HCT116 (cell line): ENCODE measurements around the gene PCDHGA1. TPM values are rescaled to one million over a fixed set of nuclear protein-coding genes. Genes with fewer than 3 reads are reported as not detected.

Source experiments
- ATAC-seq: fragments of 200-7000 bp; cut with Tn5 transposase; 2 replicates; pipeline ENCODE4 v1.9.1; 2020; ENCODE audit warnings: mild to moderate bottlenecking, moderate library complexity
- BruUV-seq: library from RNA; stranded (reverse); fragments of 400-500 nt; replicated peaks from 2 replicates; lab custom pipeline; 2021; lab: Mats Ljungman, UMichigan
- CTCF ChIA-PET: fragments of 300-600 bp; sonication (Branson Sonifier 250); formaldehyde crosslinking; loops from one replicate; lab custom pipeline; 2021; ENCODE audit warnings: antibody characterized with exemption; lab: Charles Lee
- POLR2A ChIA-PET: fragments of 300-600, 350-600 bp; sonication (Branson Sonifier 250); formaldehyde crosslinking; loops from one replicate; lab custom pipeline; 2021; ENCODE audit warnings: antibody characterized with exemption; lab: Charles Lee
- RAD21 ChIA-PET, 2 experiments: fragments of 300-600 bp; sonication (Branson Sonifier 250); formaldehyde crosslinking; loops; one replicate each; lab custom pipeline; 2023; ENCODE audit warnings: low total read pairs in 2 of 2; ENCODE audit not compliant: uncharacterized antibody in 2 of 2, unreplicated experiment in 2 of 2, low non-redundant PET in 1 of 2; lab: Charles Lee
- DNase-seq: peaks from one replicate; pipeline ENCODE4 v3.0.0-alpha.2; 2010; ENCODE audit warnings: low read depth, low spot score
- H2AFZ ChIP-seq: fragments of 200-600 bp; shearing (Covaris generic), sonication (generic); 2 replicates; pipeline ENCODE4 v1.6.1; 2017; ENCODE audit warnings: low read depth, mixed run types, mixed read lengths, antibody characterized with exemption, low read length; ENCODE audit not compliant: poor library complexity, severe bottlenecking
- H3K27ac ChIP-seq: 2 replicates; pipeline ENCODE4 v1.5.1; 2012; ENCODE audit warnings: low read depth, low read length
- H3K27me3 ChIP-seq: fragments of 200-600 bp; sonication (generic); 2 replicates; pipeline ENCODE4 v1.6.1; 2016; ENCODE audit warnings: mixed run types, low read length, mixed read lengths; ENCODE audit not compliant: insufficient read depth
- H3K36me3 ChIP-seq, 2 experiments: fragments of 200-500 bp in 1 of 2; fragments of 200-600 bp in 1 of 2; sonication (Bioruptor generic) in 1 of 2; sonication (generic) in 1 of 2; 2 replicates each; pipeline versions ENCODE4 v1.5.1 to v1.6.1; 2014 to 2016; ENCODE audit warnings: low read length in 2 of 2, inconsistent platforms in 1 of 2, mixed read lengths in 1 of 2, mixed run types in 1 of 2; ENCODE audit not compliant: insufficient read depth in 2 of 2, control insufficient read depth in 1 of 2
- H3K4me1 ChIP-seq, 2 experiments: fragments of 200-600 bp in 1 of 2; sonication (generic) in 1 of 2; 2 replicates each; pipeline versions ENCODE4 v1.5.1 to v1.6.1; 2012 to 2017; ENCODE audit warnings: low read length in 2 of 2, inconsistent platforms in 1 of 2, mild to moderate bottlenecking in 1 of 2, mixed read lengths in 1 of 2, mixed run types in 1 of 2, moderate library complexity in 1 of 2; ENCODE audit not compliant: insufficient read depth in 2 of 2, control insufficient read depth in 1 of 2
- H3K4me2 ChIP-seq: fragments of 200-600 bp; sonication (generic); 2 replicates; pipeline ENCODE4 v1.6.1; 2017; ENCODE audit warnings: mixed run types, low read length, mixed read lengths
- H3K4me3 ChIP-seq, 2 experiments: fragments of 200-600 bp in 1 of 2; sonication (generic) in 1 of 2; replicated peaks in 1 of 2; 2 replicates each; pipeline ENCODE4 v1.5.1; 2011 to 2016; ENCODE audit warnings: low read length in 2 of 2, control low read depth in 1 of 2, low read depth in 1 of 2, mild to moderate bottlenecking in 1 of 2, mixed read lengths in 1 of 2, mixed run types in 1 of 2
- H3K79me2 ChIP-seq: fragments of 200-600 bp; sonication (generic); 2 replicates; pipeline ENCODE4 v1.6.1; 2017; ENCODE audit warnings: mild to moderate bottlenecking, mixed run types, low read length, moderate library complexity, mixed read lengths; ENCODE audit not compliant: insufficient read depth
- H3K9ac ChIP-seq: fragments of 200-600 bp; sonication (generic); 2 replicates; pipeline ENCODE4 v1.6.1; 2016; ENCODE audit warnings: low read length, mixed read lengths
- H3K9me2 ChIP-seq: fragments of 200-600 bp; sonication (generic), shearing (Covaris generic); 2 replicates; pipeline ENCODE4 v1.6.1; 2017; ENCODE audit warnings: mixed run types, mild to moderate bottlenecking, moderate library complexity; ENCODE audit not compliant: insufficient read depth
- H3K9me3 ChIP-seq, 2 experiments: fragments of 200-500 bp in 1 of 2; fragments of 200-600 bp in 1 of 2; sonication (Bioruptor generic) in 1 of 2; sonication (generic) in 1 of 2; 2 replicates each; pipeline ENCODE4 v1.6.1; 2014 to 2017; ENCODE audit warnings: low read length in 2 of 2, mixed read lengths in 2 of 2, inconsistent platforms in 1 of 2, low read depth in 1 of 2, mild to moderate bottlenecking in 1 of 2, mixed run types in 1 of 2, moderate library complexity in 1 of 2; ENCODE audit not compliant: control insufficient read depth in 1 of 2, insufficient read depth in 1 of 2
- H4K20me1 ChIP-seq: fragments of 200-600 bp; sonication (generic), shearing (Covaris generic); 2 replicates; pipeline ENCODE4 v1.6.1; 2017; ENCODE audit warnings: mixed run types, mild to moderate bottlenecking, moderate library complexity; ENCODE audit not compliant: insufficient read depth
- CBX3 ChIP-seq: IDR thresholded peaks from 2 replicates; pipeline ENCODE4 v1.6.1; 2012; ENCODE audit warnings: low read depth
- RAD21 ChIP-seq: IDR thresholded peaks from 2 replicates; pipeline ENCODE4 v1.6.1; 2012; ENCODE audit warnings: low read depth, mild to moderate bottlenecking
- SIN3A ChIP-seq: IDR thresholded peaks from 2 replicates; pipeline ENCODE4 v1.6.1; 2012; ENCODE audit warnings: low read depth
- YY1 ChIP-seq: IDR thresholded peaks from 2 replicates; pipeline ENCODE4 v1.6.1; 2011; ENCODE audit warnings: low read length, low read depth, moderate library complexity, mild to moderate bottlenecking; ENCODE audit not compliant: insufficient replicate concordance; ENCODE audit errors: extremely low read depth
- ZNF274 ChIP-seq: fragments of 200-500 bp; sonication (Bioruptor generic); IDR thresholded peaks from 2 replicates; pipeline ENCODE4 v1.6.1; 2014; ENCODE audit warnings: mild to moderate bottlenecking, low read depth, low read length, inconsistent platforms
- intact Hi-C: fragments of 100-400 bp; cut with micrococcal nuclease; formaldehyde crosslinking; loops from 2 replicates; pipeline ENCODE4 v1.10.0; 2022
- total RNA-seq: library from RNA; stranded (reverse); gene quantifications from one replicate; pipeline ENCODE4 v1.2.1, GENCODE V29; 2021; ENCODE audit not compliant: unreplicated experiment
- TF ChIP-seq, protein P1 (sequence below): IDR thresholded peaks from 2 replicates; pipeline ENCODE4 v1.6.1; 2012
- TF ChIP-seq, protein P2 (sequence below), 3 experiments: fragments of 200-600 bp in 1 of 3; sonication (generic) in 1 of 3; IDR thresholded peaks in 2 of 3; conservative IDR thresholded peaks in 1 of 3; 2 replicates each; pipeline ENCODE4 v1.5.1; 2012 to 2017; ENCODE audit warnings: low read depth in 2 of 3, low read length in 2 of 3, antibody characterized with exemption in 1 of 3, borderline replicate concordance in 1 of 3, control low read depth in 1 of 3, mild to moderate bottlenecking in 1 of 3, mixed read lengths in 1 of 3, mixed run types in 1 of 3, moderate library complexity in 1 of 3; ENCODE audit not compliant: insufficient read depth in 1 of 3

The PCDHGA1 gene
- total RNA-seq, 1 experiment from 2014 or later: 0.05 TPM

DNA sequence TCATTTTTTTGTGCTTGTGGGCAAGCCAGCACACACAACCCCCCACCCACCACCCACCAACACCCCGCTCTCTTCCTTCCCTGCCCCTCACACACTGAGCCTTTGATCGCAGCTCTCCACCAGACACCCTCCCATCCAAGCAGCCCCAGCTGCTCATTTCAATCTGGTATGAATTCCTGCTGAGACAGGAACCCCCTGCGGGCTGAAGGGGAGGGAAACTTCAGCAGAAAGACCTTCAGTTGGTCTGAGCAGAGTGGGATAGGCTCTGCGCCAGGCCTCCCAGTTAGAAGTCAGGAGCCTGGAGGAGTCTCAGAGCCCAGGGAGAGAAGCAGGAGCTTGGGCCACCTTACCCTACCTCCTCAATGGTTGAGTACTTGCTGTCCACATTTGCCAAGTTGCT, 165.7 kb downstream of the PCDHGA1 start:
- intact Hi-C loops: no loop called here
- Histone ChIP-seq H3K27ac (no peak overlapping the region), H3K4me2 (no peak overlapping the region), H3K36me3 (no peaks in the 10 kb centered on the region), H4K20me1 (no peaks in the 10 kb centered on the region), H3K9me3 (no peaks in the 10 kb centered on the region), H3K9ac (no peak overlapping the region), H3K9me2 (no peaks in the 10 kb centered on the region), H2AFZ (no peak overlapping the region), H3K27me3 (no peaks in the 10 kb centered on the region), H3K4me3 (no peak overlapping the region), H3K79me2 (no peaks in the 10 kb centered on the region), H3K4me1 (no peaks in the 10 kb centered on the region)
- DNase-seq (no peak), ATAC-seq (no peak)
- no TSS peak for BruUV-seq
- ChIA-PET RAD21 (no interaction called here), POLR2A (no interaction called here), CTCF (no interaction called here)
- TF ChIP-seq RAD21: no peak
- TF ChIP-seq SIN3A: no peak
- TF ChIP-seq, protein P1, sequence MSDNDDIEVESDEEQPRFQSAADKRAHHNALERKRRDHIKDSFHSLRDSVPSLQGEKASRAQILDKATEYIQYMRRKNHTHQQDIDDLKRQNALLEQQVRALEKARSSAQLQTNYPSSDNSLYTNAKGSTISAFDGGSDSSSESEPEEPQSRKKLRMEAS: no peak
- no peak for TF ChIP-seq CBX3
- no peak for TF ChIP-seq ZNF274
- no peak for TF ChIP-seq YY1

DNA sequence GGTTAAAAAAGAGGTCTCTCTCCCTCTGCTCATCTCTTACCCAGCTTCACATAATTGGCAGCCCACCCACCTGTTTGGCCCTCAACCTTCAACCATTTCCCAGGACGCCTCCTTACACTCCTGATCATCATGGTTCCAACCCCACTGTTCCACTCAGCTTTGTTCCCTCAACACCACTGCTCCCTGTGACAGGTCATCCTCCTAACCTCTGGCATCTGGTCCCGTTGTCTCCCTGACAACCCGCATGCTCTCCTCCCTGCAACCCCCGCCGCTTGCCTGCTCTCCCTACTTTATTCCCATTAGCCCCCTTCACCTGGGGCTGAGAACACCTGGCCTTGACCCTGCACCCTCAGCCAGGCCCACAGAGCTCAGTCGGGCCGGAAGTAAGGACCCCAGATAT, 171.4 kb downstream of the PCDHGA1 start:
- H3K9me2 ChIP-seq: no peaks in the 10 kb centered on the region
- no peak overlapping the region for H3K27ac ChIP-seq
- RAD21 ChIA-PET: no interaction called here
- no peaks in the 10 kb centered on the region for H4K20me1 ChIP-seq
- no peaks in the 10 kb centered on the region for H3K27me3 ChIP-seq
- no peaks in the 10 kb centered on the region for H3K9me3 ChIP-seq
- no peak overlapping the region for H3K4me2 ChIP-seq
- no peaks in the 10 kb centered on the region for H3K4me1 ChIP-seq
- BruUV-seq: no TSS peak
- POLR2A ChIA-PET: no interaction called here
- no peak overlapping the region for H3K4me3 ChIP-seq
- no peaks in the 10 kb centered on the region for H3K79me2 ChIP-seq
- H2AFZ ChIP-seq: no peak overlapping the region
- DNase-seq (no peak), ATAC-seq (no peak)
- H3K9ac ChIP-seq: no peak overlapping the region
- TF ChIP-seq, protein P2, sequence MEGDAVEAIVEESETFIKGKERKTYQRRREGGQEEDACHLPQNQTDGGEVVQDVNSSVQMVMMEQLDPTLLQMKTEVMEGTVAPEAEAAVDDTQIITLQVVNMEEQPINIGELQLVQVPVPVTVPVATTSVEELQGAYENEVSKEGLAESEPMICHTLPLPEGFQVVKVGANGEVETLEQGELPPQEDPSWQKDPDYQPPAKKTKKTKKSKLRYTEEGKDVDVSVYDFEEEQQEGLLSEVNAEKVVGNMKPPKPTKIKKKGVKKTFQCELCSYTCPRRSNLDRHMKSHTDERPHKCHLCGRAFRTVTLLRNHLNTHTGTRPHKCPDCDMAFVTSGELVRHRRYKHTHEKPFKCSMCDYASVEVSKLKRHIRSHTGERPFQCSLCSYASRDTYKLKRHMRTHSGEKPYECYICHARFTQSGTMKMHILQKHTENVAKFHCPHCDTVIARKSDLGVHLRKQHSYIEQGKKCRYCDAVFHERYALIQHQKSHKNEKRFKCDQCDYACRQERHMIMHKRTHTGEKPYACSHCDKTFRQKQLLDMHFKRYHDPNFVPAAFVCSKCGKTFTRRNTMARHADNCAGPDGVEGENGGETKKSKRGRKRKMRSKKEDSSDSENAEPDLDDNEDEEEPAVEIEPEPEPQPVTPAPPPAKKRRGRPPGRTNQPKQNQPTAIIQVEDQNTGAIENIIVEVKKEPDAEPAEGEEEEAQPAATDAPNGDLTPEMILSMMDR (IDR thresholded peaks at IDR 0.05 in 2 of 3, conservative IDR thresholded peaks at IDR 0.05 in 1 of 3; ENCODE audit: borderline replicate concordance in 1 of 3, insufficient read depth in 1 of 3, low read depth in 2 of 3, low read length in 2 of 3): no peak
- intact Hi-C loops: no loop called here
- no peaks in the 10 kb centered on the region for H3K36me3 ChIP-seq
- CTCF ChIA-PET: interaction anchor here (1.1 kb wide), 1 partner anchor 10 kb away, joined by 3 read pairs; no protein-coding TSS in a partner anchor
